Nephron (organoid): ENCODE results near the gene MSH5.
"Not testable (repeated sequence)": the region's sequence is repeated elsewhere in the genome, so short reads cannot be mapped to it uniquely, and the experiment has no call there.

Experiments
- H3K27ac Mint-ChIP-seq, 3 experiments: 2 replicates each; pipeline ENCODE4 v1.8.0; 2020; ENCODE audit warnings: mixed read lengths in 3 of 3, mild to moderate bottlenecking in 2 of 3, moderate library complexity in 1 of 3
- H3K27me3 Mint-ChIP-seq: 2 replicates; pipeline ENCODE4 v1.8.0; 2021; ENCODE audit warnings: low read depth, mild to moderate bottlenecking, moderate library complexity, mixed read lengths
- H3K36me3 Mint-ChIP-seq: 2 replicates; pipeline ENCODE4 v1.8.0; 2020; ENCODE audit warnings: low read depth, mixed read lengths
- H3K4me1 Mint-ChIP-seq: 2 replicates; pipeline ENCODE4 v1.8.0; 2020; ENCODE audit warnings: mixed read lengths
- H3K4me3 Mint-ChIP-seq, 3 experiments: 2 replicates each; pipeline ENCODE4 v1.8.0; 2020; ENCODE audit warnings: mild to moderate bottlenecking in 3 of 3, mixed read lengths in 3 of 3, moderate library complexity in 2 of 3
- H3K9me3 Mint-ChIP-seq: 2 replicates; pipeline ENCODE4 v1.8.0; 2020; ENCODE audit warnings: mixed read lengths
- TF ChIP-seq, protein P1 (sequence below), 3 experiments: fragments of 200-600 bp; sonication (generic); IDR thresholded peaks; one replicate each; pipeline ENCODE4 v1.5.0; 2021; ENCODE audit warnings: antibody characterized with exemption in 3 of 3; ENCODE audit not compliant: unreplicated experiment in 3 of 3

MSH5 gene

DNA sequence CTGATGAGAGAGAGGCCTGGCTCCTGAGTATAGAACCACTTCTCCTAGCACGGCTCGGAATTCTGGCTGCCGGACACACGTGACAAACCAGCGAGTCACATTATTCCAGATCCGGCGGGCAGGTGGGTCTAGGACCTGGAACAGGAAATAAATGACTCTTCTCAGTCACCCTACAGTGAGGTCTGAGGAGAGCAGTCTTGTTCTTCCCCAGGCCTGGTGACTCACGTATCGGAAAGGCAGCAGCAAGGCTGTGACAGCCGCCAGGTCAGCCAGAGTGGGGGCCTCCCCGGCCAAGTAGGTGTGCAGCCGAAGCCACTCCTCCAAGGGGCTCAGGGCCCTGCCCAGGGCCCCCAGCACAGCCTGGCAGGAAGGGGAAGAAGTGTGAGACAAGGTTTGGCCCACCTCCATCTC, 53.0 kb downstream of the MSH5 start:
- H3K4me1 Mint-ChIP-seq, result peaks cover 27% of the 10 kb centered on the region
- H3K27ac Mint-ChIP-seq, result peak overlapping the region in 1 of 3 experiments; percentile 61
- peaks cover 24% of the 10 kb centered on the region for H3K36me3 Mint-ChIP-seq
- H3K27me3 Mint-ChIP-seq, result no peaks in the 10 kb centered on the region
- H3K4me3 Mint-ChIP-seq, result peak overlapping the region in 2 of 3 experiments; percentile 30 to 100
- TF ChIP-seq, protein P1, sequence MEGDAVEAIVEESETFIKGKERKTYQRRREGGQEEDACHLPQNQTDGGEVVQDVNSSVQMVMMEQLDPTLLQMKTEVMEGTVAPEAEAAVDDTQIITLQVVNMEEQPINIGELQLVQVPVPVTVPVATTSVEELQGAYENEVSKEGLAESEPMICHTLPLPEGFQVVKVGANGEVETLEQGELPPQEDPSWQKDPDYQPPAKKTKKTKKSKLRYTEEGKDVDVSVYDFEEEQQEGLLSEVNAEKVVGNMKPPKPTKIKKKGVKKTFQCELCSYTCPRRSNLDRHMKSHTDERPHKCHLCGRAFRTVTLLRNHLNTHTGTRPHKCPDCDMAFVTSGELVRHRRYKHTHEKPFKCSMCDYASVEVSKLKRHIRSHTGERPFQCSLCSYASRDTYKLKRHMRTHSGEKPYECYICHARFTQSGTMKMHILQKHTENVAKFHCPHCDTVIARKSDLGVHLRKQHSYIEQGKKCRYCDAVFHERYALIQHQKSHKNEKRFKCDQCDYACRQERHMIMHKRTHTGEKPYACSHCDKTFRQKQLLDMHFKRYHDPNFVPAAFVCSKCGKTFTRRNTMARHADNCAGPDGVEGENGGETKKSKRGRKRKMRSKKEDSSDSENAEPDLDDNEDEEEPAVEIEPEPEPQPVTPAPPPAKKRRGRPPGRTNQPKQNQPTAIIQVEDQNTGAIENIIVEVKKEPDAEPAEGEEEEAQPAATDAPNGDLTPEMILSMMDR (IDR thresholded peaks at IDR 0.05; ENCODE audit: unreplicated experiment in 3 of 3), result no peak
- H3K9me3 Mint-ChIP-seq, result no peaks in the 10 kb centered on the region

DNA sequence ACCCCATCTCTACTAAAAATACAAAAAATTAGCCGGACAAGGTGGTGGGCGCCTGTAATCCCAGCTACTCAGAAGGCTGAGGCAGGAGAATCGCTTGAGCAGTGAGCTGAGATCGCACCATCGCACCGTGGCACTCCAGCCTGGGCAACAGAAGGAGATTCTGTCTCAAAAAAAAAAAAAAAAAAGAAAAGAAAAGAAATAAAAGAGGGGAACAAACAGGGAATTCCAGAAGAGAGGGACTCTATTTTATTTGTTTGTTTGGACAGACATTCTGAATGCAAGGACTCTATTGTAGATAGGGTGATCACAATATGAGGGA, 54.1 kb downstream of the MSH5 start:
- not testable (repeated sequence) for H3K27me3 Mint-ChIP-seq, H3K9me3 Mint-ChIP-seq
- Mint-ChIP-seq H3K36me3 (peaks cover 24% of the 10 kb centered on the region), H3K27ac (peak overlapping the region; percentile 91 to 100 (median 99)), H3K4me3 (peak overlapping the region; percentile 73 to 100 (median 80)), H3K4me1 (peaks cover 27% of the 10 kb centered on the region)

DNA sequence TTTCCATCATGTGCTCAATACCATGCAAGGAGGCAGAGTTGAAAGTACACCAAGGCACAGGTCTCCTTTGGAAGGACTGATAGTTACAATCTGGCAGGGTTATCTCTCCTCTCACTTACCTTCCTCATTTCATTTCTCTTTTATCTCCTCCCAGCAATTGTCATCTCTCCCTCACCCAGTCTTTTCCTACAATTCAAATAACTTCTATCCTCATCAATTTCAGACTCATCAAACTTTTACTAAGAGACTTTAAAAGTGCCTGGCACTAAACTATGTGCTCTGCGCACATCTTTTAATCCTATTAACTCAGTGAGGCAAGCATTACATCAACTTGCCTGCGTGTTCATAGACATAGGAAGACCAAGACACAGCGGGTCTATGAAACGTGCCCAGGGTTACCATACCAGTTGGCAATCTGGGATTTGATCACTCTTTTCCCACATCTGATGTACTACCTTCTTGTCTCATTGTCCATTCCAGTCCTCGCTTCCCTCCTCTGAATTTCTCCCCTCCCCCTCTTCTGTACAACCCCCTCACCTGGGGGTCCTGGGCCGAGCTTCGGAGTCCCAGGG, 54.6 kb downstream of the MSH5 start:
- TF ChIP-seq, protein P1 (IDR thresholded peaks at IDR 0.05; ENCODE audit: unreplicated experiment in 3 of 3), result no peak
- Mint-ChIP-seq H3K27me3 (no peaks in the 10 kb centered on the region), H3K9me3 (no peaks in the 10 kb centered on the region), H3K4me3 (peak overlapping the region; percentile 73 to 100 (median 80)), H3K27ac (peak overlapping the region; percentile 71 to 100 (median 99)), H3K36me3 (peaks cover 19% of the 10 kb centered on the region), H3K4me1 (peaks cover 27% of the 10 kb centered on the region)

DNA sequence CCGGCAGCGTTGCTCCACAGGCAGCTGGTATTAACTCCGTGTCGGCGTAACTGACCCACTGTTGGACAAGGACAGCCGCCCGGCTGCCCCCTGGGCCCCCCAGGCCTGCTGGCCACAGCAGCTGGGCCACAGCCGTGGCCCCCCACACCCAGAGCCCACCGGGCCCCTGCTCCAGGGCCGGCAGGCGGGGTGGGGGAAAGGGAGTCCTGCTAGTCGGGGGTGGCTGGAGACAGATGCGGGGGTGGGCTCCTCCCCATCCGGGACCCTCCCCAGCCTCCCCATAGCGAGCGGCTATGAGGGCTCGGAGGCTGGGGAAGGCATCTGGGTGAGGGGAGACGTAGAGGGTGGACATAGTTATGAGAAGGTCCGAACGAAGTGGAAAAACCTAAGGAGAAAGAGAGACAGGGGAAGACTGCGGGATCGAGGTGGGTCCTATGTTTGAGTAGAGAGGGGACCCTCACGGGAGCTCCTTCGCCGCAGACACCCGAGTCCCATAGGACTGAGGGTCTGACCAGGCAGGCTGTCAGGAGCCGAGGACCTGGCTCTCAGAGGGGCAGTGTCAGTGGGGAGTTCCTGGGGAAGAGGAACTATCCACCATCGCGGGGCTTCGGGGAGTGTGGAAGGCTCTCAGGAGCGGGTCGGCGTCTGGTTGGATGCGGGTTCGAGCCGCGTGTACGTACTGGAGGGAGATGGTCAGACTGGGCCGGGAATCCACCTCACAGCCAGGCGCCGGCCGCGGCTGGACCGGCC, 55.2 kb downstream of the MSH5 start:
- Mint-ChIP-seq H3K4me1 (peaks cover 27% of the 10 kb centered on the region), H3K9me3 (no peaks in the 10 kb centered on the region), H3K27ac (peak overlapping the region; percentile 99 to 100 (median 100)), H3K4me3 (peak overlapping the region; percentile 94 to 100 (median 98)), H3K27me3 (no peaks in the 10 kb centered on the region), H3K36me3 (peaks cover 16% of the 10 kb centered on the region)
- TF ChIP-seq, protein P1 (IDR thresholded peaks at IDR 0.05; ENCODE audit: unreplicated experiment in 3 of 3), result no peak

DNA sequence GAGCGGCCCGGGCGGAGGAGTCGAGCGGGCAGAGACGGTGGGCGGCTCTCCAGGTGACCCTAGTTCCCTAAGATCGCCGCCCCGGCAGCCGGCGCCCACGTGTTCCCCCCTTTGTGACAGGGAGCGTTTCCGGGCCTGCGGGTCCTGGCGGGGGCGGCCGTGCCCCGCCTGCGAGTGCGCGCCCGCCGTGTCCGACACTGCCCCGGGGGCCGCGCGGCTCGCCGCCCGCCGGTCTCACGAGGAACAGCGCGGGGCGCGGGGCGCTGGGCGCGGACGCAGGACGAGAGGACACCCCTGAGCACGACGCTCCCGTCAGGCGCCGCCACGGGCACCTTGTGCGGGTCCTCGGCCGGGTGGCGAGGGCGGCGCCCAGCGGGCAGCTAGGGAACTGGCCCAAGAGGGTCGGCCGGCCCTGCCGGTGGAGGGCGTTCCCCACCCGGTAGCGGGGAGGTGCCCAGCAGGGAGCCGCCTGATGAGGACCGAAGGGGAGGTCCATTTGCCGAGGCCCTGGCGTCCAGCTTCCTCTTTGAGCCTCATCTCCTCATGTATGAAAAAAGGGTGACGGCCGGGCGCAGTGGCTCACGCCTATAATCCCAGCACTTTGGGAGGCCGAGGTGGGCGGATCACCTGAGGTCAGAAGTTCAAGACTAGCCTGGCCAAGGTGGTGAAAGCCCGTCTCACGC, 56.0 kb downstream of the MSH5 start, which contains the start of gene VARS1:
Gene VARS1 (minus strand): TSS at position 137 of the 683 bp plus-strand sequence. CDS start 535 bp downstream, outside the sequence.
- TF ChIP-seq, protein P1 (IDR thresholded peaks at IDR 0.05; ENCODE audit: unreplicated experiment in 3 of 3), result peak; percentile 79 to 90 (median 81)
- Mint-ChIP-seq H3K4me1 (peaks cover 23% of the 10 kb centered on the region), H3K27me3 (no peaks in the 10 kb centered on the region), H3K9me3 (no peaks in the 10 kb centered on the region), H3K36me3 (peaks cover 12% of the 10 kb centered on the region), H3K4me3 (peak within 1 kb of the TSS; percentile 94 to 100 (median 98)), H3K27ac (peak within 1 kb of the TSS; percentile 99 to 100 (median 100))

DNA sequence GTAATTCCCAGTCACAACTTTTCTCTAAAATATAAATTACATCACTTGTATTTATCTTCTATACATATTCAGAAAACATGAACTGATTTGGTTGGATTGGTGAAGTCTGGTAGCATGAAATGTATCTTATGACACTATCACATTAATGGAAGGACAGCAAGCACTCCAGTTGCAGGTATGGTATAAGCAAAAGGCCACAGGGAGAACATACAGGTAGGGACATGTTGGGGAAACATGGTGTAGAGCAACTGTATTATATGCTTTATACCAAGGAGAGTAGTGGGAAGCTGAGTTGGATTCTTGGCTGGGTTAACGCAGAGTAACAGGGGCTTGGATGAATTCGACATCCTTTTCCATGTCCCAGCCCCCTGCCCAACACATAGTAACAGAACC, 57.2 kb downstream of the MSH5 start:
- Mint-ChIP-seq H3K36me3 (peaks cover 8% of the 10 kb centered on the region), H3K27ac (peak overlapping the region; percentile 54 to 74 (median 55)), H3K9me3 (no peaks in the 10 kb centered on the region), H3K4me3 (peak overlapping the region; percentile 42 to 75 (median 60)), H3K4me1 (peaks cover 16% of the 10 kb centered on the region), H3K27me3 (no peaks in the 10 kb centered on the region)
- TF ChIP-seq, protein P1 (IDR thresholded peaks at IDR 0.05; ENCODE audit: unreplicated experiment in 3 of 3), result no peak
